Colonic mucosa (tissue), 4 donors: ENCODE measurements around the gene NUP153. TPM values are rescaled to one million over a fixed set of nuclear protein-coding genes. Genes with fewer than 3 reads are reported as not detected.

Experiments
- DNase-seq: peaks from one replicate; pipeline ENCODE4 v3.0.0-alpha.2; 2020
- H3K27ac ChIP-seq: fragments of 200-600 bp; one replicate; pipeline ENCODE4 v1.8.0; 2021
- H3K27me3 ChIP-seq: fragments of 200-600 bp; one replicate; pipeline ENCODE4 v1.8.0; 2021
- H3K36me3 ChIP-seq: fragments of 200-600 bp; one replicate; pipeline ENCODE4 v1.8.0; 2021
- H3K4me1 ChIP-seq: fragments of 200-600 bp; one replicate; pipeline ENCODE4 v1.8.0; 2021; ENCODE audit warnings: mild to moderate bottlenecking
- H3K4me3 ChIP-seq: fragments of 200-600 bp; one replicate; pipeline ENCODE4 v1.8.0; 2021
- H3K9ac ChIP-seq, 2 donors: one replicate each; pipeline ENCODE4 v1.7.0; 2013; ENCODE audit warnings: control low read depth in 2 of 2, low read depth in 2 of 2, low read length in 2 of 2
- H3K9me3 ChIP-seq: fragments of 200-600 bp; one replicate; pipeline ENCODE4 v1.8.0; 2021
- intact Hi-C: fragments of 100-400 bp; cut with DNase I; formaldehyde crosslinking; loops from one replicate; pipeline ENCODE4 v1.14.1; 2022
- total RNA-seq, 2 donors: library from RNA; stranded (reverse); fragmentation: NEBNext Ultra II Directional in 1 of 2; extraction: Animal tissue kit (Norgen Biotek cat#: 25700) in 1 of 2; gene quantifications; one replicate each; pipeline ENCODE4 v1.2.1, GENCODE V29; 2021
- TF ChIP-seq, protein P1 (sequence below): fragments of 200-600 bp; IDR thresholded peaks from one replicate; pipeline ENCODE4 v1.8.0; 2022; ENCODE audit warnings: antibody characterized with exemption, mild to moderate bottlenecking
- donor health status: healthy.
- donor health status: DM: no; HTN: no; CAD: no.
- donor health status: DM: no; HTN: no; CAD: no.

The NUP153 gene
- total RNA-seq, 2 donors from 2014 or later = 29.8 to 31.7 TPM

DNA sequence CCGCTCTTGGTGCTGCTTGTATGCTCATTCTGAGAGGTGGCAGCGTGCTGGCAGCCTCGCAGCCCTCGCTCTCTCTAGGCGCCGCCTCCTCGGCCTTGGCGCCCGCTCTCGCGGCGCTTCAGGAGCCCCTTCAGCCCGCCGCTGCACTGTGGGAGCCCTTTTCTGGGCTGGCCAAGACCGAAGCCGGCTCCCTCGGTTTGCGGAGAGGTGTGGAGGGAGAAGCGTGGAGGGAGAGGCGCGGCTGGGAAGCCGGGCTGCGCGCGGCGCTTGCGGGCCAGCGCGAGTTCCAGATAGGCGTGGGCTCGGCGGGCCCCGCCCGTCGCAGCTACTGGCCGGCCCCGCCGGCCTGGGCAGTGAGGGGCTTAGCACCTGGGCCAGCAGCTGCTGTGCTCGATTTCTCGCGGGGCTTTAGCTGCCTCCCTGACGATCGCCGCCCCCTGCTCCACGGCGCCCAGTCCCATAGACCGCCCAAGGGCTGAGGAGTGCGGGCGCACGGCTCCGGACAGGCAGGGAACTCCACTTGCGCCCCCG, 126.1 kb downstream of the NUP153 start:
- Histone ChIP-seq H3K27me3 (no peaks in the 10 kb centered on the region), H3K27ac (no peak overlapping the region), H3K9me3 (no peaks in the 10 kb centered on the region), H3K4me1 (peaks cover 4% of the 10 kb centered on the region), H3K9ac (peak overlapping the region in 1 of 2 donors; percentile 46), H3K36me3 (no peaks in the 10 kb centered on the region), H3K4me3 (peak overlapping the region; percentile 42)
- intact Hi-C loops = loop anchor here (5.0 to 10.0 kb wide), 3 partner anchors 116 to 298 kb away; partner anchors contain the start of gene RBM24
- TF ChIP-seq, protein P1, sequence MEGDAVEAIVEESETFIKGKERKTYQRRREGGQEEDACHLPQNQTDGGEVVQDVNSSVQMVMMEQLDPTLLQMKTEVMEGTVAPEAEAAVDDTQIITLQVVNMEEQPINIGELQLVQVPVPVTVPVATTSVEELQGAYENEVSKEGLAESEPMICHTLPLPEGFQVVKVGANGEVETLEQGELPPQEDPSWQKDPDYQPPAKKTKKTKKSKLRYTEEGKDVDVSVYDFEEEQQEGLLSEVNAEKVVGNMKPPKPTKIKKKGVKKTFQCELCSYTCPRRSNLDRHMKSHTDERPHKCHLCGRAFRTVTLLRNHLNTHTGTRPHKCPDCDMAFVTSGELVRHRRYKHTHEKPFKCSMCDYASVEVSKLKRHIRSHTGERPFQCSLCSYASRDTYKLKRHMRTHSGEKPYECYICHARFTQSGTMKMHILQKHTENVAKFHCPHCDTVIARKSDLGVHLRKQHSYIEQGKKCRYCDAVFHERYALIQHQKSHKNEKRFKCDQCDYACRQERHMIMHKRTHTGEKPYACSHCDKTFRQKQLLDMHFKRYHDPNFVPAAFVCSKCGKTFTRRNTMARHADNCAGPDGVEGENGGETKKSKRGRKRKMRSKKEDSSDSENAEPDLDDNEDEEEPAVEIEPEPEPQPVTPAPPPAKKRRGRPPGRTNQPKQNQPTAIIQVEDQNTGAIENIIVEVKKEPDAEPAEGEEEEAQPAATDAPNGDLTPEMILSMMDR = no peak
- DNase-seq = no peak

DNA sequence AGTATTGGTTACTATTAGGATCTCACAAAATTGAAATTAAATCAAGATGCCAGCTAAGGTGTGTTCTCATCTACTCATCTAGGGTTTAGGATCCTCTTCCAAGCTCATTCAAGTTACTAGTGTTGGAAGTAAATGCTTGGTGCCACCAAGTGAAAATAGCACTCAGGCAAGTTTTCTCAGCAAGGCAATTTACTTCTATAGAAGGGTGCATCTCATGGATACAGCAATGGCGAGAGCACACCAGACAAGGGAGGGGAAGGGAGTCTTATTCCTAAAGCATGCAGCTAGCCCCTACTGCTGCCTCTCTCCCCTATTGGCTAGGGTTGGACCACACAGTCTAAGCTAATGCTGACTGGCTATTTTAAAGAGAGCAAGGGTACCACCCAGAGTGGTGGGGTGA, 129.7 kb downstream of the NUP153 start:
- no peaks in the 10 kb centered on the region for H3K9me3 ChIP-seq
- H3K27ac ChIP-seq = no peak overlapping the region
- TF ChIP-seq, protein P1 = no peak
- intact Hi-C loops = loop anchor here (10.0 kb wide), 1 partner anchor 72 kb away; no protein-coding TSS in a partner anchor
- no peak overlapping the region for H3K9ac ChIP-seq
- H3K36me3 ChIP-seq = no peaks in the 10 kb centered on the region
- H3K4me3 ChIP-seq = no peak overlapping the region
- H3K27me3 ChIP-seq = no peaks in the 10 kb centered on the region
- H3K4me1 ChIP-seq = no peaks in the 10 kb centered on the region
- no peak for DNase-seq

DNA sequence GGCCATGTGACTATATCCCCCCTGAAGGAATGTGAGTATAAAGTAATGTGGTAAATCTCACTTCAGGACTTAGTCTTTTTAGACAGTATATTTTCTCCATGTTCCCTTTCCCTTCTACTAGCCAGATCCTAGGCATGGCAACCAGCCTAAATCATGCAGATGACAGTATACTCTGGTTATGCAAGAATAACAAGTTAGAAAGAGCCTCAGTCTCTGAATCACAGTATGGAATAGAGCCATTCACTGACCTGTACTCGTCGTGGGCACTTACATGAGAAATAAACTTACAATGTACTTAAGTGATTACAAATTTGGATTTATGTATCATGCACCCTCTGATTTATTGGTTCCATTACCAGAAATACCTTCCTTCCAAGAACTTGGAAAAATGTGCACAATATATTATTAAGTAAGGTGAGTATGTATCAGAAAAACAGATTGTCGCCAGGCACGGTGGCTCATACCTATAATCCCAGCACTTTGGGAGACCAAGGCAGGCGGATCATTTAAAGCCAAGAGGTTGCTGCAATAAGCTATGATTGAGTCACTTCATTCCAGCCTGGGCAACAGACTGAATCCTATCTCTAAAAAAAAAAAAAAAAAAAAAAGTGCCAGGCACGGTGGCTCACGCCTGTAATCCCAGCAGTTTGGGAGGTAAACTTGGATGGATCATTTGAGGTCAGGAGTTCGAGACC, 131.7 kb downstream of the NUP153 start:
- Histone ChIP-seq H3K27ac (no peak overlapping the region), H3K4me3 (no peak overlapping the region)

DNA sequence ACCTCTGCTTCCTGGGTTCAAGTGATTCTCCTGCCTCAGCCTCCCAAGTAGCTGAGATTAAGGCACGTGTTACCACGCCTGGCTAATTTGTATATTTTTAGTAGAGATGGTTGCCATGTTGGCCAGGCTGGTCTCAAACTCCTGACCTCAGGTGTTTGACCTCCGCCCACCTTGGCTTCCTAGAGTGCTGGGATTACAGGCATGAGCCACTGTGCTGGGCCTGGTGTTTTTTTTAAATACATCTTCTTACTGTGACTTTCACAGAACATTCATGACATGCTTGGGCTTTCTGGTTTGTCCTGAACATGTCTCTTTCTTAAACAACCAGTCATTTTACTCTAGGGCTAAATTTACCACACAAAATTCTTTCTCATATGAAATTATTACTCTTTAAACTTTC, 141.3 kb downstream of the NUP153 start:
- Histone ChIP-seq H3K27me3 (no peaks in the 10 kb centered on the region), H3K9ac (no peak overlapping the region), H3K36me3 (no peaks in the 10 kb centered on the region), H3K27ac (no peak overlapping the region), H3K4me3 (no peak overlapping the region), H3K9me3 (no peaks in the 10 kb centered on the region), H3K4me1 (no peaks in the 10 kb centered on the region)
- intact Hi-C loops = no loop called here
- no peak for DNase-seq
- TF ChIP-seq, protein P1 = no peak

More for the DNA sequence above, 131.7 kb downstream of the NUP153 start:
- TF ChIP-seq, protein P1 = no peak
- no peaks in the 10 kb centered on the region for H3K9me3 ChIP-seq
- no peak for DNase-seq
- no peaks in the 10 kb centered on the region for H3K4me1 ChIP-seq
- no peaks in the 10 kb centered on the region for H3K27me3 ChIP-seq
- H3K9ac ChIP-seq = no peak overlapping the region
- intact Hi-C loops = loop anchor here (10.0 kb wide), 1 partner anchor 70 kb away; no protein-coding TSS in a partner anchor
- no peaks in the 10 kb centered on the region for H3K36me3 ChIP-seq

Other genes starting within 250 kb of the NUP153 start
- 10 to 100 TPM; 23.6 to 47.9 TPM for gene FAM8A1, start 106.6 kb downstream of the NUP153 start, total RNA-seq